AG09309 (cell line): Measurements from ENCODE around the gene FOXRED1.

Experiments
- DNase-seq: peaks from one replicate; pipeline ENCODE4 v3.0.0-alpha.2; 2010; ENCODE audit warnings: low read depth
- H3K4me3 ChIP-seq: 2 replicates; pipeline ENCODE4 v1.5.1; 2011; ENCODE audit warnings: mild to moderate bottlenecking, low read depth, low read length, moderate library complexity; ENCODE audit not compliant: control insufficient read depth
- CTCF ChIP-seq: IDR thresholded peaks from 2 replicates; pipeline ENCODE4 v1.5.1; 2011; ENCODE audit warnings: mild to moderate bottlenecking, low read depth, low read length, inconsistent platforms; ENCODE audit not compliant: insufficient read depth, control insufficient read depth; ENCODE audit errors: missing control alignments

FOXRED1 gene

GRCh38 chr11:126268708-126269579, at the start of gene FOXRED1, which contains the start of gene SRPRA:
FOXRED1 (plus strand) TSS chr11:126269154; CDS start chr11:126269207, 53 bp downstream.
SRPRA (minus strand) TSS chr11:126268895; CDS start chr11:126268804, 91 bp downstream.
- no peak for TF ChIP-seq CTCF
- peak within 1 kb of the TSS; percentile 91 for H3K4me3 ChIP-seq

GRCh38 chr11:126219547-126219946, 49.4 kb upstream of the FOXRED1 start:
- no peak for TF ChIP-seq CTCF
- DNase-seq, result no peak
- H3K4me3 ChIP-seq, result no peak overlapping the region

More at GRCh38 chr11:126268708-126269579, at the start of gene FOXRED1, which contains the start of gene SRPRA:
- peak; percentile 93 for DNase-seq

- no peak overlapping the region for H3K4me3 ChIP-seq
- TF ChIP-seq CTCF, result no peak
- no peak for DNase-seq
These were observed 44.2 kb upstream of the FOXRED1 start for GRCh38 chr11:126224647-126225294.

- DNase-seq, result no peak
- no peak for TF ChIP-seq CTCF
- H3K4me3 ChIP-seq, result no peak overlapping the region
These were observed 43.7 kb upstream of the FOXRED1 start for GRCh38 chr11:126225295-126225665.

GRCh38 chr11:126226334-126227084, 42.4 kb upstream of the FOXRED1 start:
- H3K4me3 ChIP-seq, result no peak overlapping the region
- no peak for DNase-seq
- TF ChIP-seq CTCF, result no peak

- no peak for TF ChIP-seq CTCF
- no peak overlapping the region for H3K4me3 ChIP-seq
- no peak for DNase-seq
These were observed 39.0 kb upstream of the FOXRED1 start for GRCh38 chr11:126229858-126230540.
